HepG2 (cell line): Measurements from ENCODE around the gene LYZL1. TPM values are rescaled to one million over a fixed set of nuclear protein-coding genes. Genes with fewer than 3 reads are reported as not detected.

ENCODE experiments used
- ATAC-seq: fragments of 200-7000 bp; cut with Tn5 transposase; 3 replicates; pipeline ENCODE4 v1.9.1; 2020; ENCODE audit warnings: mild to moderate bottlenecking, moderate library complexity
- BruUV-seq: library from RNA; stranded (reverse); fragments of 400-500 nt; replicated peaks from 2 replicates; lab custom pipeline; 2021; lab: Mats Ljungman, UMichigan
- CTCF ChIA-PET: fragments of 300-600 bp; formaldehyde crosslinking; extraction: SDS; loops from one replicate; lab custom pipeline; 2021; ENCODE audit warnings: low total read pairs, inconsistent platforms, low intra/inter-chr PET ratio; lab: Yijun Ruan, JAX
- POLR2A ChIA-PET: fragments of 350-600 bp; sonication (Branson Sonifier 250); formaldehyde crosslinking; loops from one replicate; lab custom pipeline; 2020; ENCODE audit warnings: antibody characterized with exemption, inconsistent platforms; lab: Yijun Ruan, JAX
- DNase-seq: peaks from one replicate; pipeline ENCODE4 v3.0.0-alpha.2; 2015; ENCODE audit warnings: low spot score
- FAIRE-seq: peaks from 3 replicates; lab custom pipeline; 2011; peaks lifted over from hg19 to GRCh38; lab: Jason Lieb, UNC
- H2AFZ ChIP-seq: one replicate; pipeline ENCODE4 v1.6.1; 2011; ENCODE audit warnings: low read length, inconsistent platforms
- H3K27ac ChIP-seq: fragments of 300-600 bp; 3 replicates; pipeline ENCODE4 v1.8.0; 2011; ENCODE audit warnings: mixed run types, mild to moderate bottlenecking, mixed read lengths, low read length, inconsistent platforms; ENCODE audit not compliant: insufficient read depth; ENCODE audit errors: extremely low read length
- H3K27me3 ChIP-seq, 2 experiments: fragments of 200-600 bp in 1 of 2; 2 replicates in 1 of 2; 3 replicates in 1 of 2; pipeline versions ENCODE4 v1.6.0 to v1.8.0; 2011; ENCODE audit warnings: low read length in 2 of 2, mild to moderate bottlenecking in 2 of 2, moderate library complexity in 2 of 2, inconsistent platforms in 1 of 2; ENCODE audit not compliant: insufficient read depth in 2 of 2, control insufficient read depth in 1 of 2
- H3K36me3 ChIP-seq, 2 experiments: fragments of 200-600 bp in 1 of 2; replicated peaks in 1 of 2; 2 replicates in 1 of 2; 3 replicates in 1 of 2; pipeline versions ENCODE4 v1.5.1 to v1.8.0; 2011; ENCODE audit warnings: low read length in 2 of 2, inconsistent platforms in 1 of 2; ENCODE audit not compliant: insufficient read depth in 2 of 2, control insufficient read depth in 1 of 2
- H3K4me1 ChIP-seq: 2 replicates; pipeline ENCODE4 v1.5.1; 2012; ENCODE audit warnings: low read length, inconsistent platforms; ENCODE audit not compliant: insufficient read depth
- H3K4me2 ChIP-seq: 2 replicates; pipeline ENCODE4 v1.6.0; 2011; ENCODE audit warnings: low read depth, low read length, inconsistent platforms
- H3K4me3 ChIP-seq, 3 experiments: fragments of 200-600 bp in 1 of 3; sonication (generic), shearing (Covaris generic) in 1 of 3; replicated peaks in 1 of 3; 2 replicates each; pipeline ENCODE4 v1.5.1; 2011 to 2016; ENCODE audit warnings: low read length in 3 of 3, inconsistent platforms in 2 of 3, low read depth in 2 of 3, mild to moderate bottlenecking in 2 of 3, control low read depth in 1 of 3, mixed read lengths in 1 of 3; ENCODE audit not compliant: insufficient read depth in 1 of 3
- H3K79me2 ChIP-seq: one replicate; pipeline ENCODE4 v1.6.1; 2011; ENCODE audit warnings: low read length, inconsistent platforms; ENCODE audit not compliant: insufficient read depth
- H3K9ac ChIP-seq: 2 replicates; pipeline ENCODE4 v1.6.0; 2011; ENCODE audit warnings: mild to moderate bottlenecking, low read depth, low read length, inconsistent platforms; ENCODE audit not compliant: insufficient read depth
- H3K9me3 ChIP-seq: 2 replicates; pipeline ENCODE4 v1.5.1; 2012; ENCODE audit warnings: mild to moderate bottlenecking, low read length
- H4K20me1 ChIP-seq: 2 replicates; pipeline ENCODE4 v1.6.0; 2011; ENCODE audit warnings: inconsistent platforms, mild to moderate bottlenecking, low read length, moderate library complexity; ENCODE audit not compliant: insufficient read depth
- ASH2L ChIP-seq: fragments of 300-600, 200-600 bp; sonication (generic); IDR thresholded peaks from 2 replicates; pipeline ENCODE4 v1.7.0; 2017; ENCODE audit warnings: low read depth, mild to moderate bottlenecking, moderate library complexity, mixed read lengths, low read length; ENCODE audit not compliant: insufficient read length
- FOXP1 ChIP-seq, 2 experiments: fragments of 450-650 bp in 1 of 2; IDR thresholded peaks; 2 replicates each; pipeline ENCODE4 v1.6.1; 2017 to 2018; ENCODE audit warnings: antibody characterized with exemption in 1 of 2
- HDAC2 ChIP-seq: sonication (generic); formaldehyde crosslinking; IDR thresholded peaks from 2 replicates; pipeline ENCODE4 v1.4.0; 2020; ENCODE audit warnings: missing genetic modification reagents
- HNF4A ChIP-seq: sonication (generic); formaldehyde crosslinking; IDR thresholded peaks from 2 replicates; pipeline ENCODE4 v1.4.0; 2020; ENCODE audit warnings: missing genetic modification reagents
- IRF2 ChIP-seq: IDR thresholded peaks from 2 replicates; pipeline ENCODE4 v1.6.1; 2018; ENCODE audit warnings: missing genetic modification reagents, missing compliant biosample characterization
- KDM1A ChIP-seq: IDR thresholded peaks from 2 replicates; pipeline ENCODE4 v1.6.1; 2016; ENCODE audit warnings: missing compliant biosample characterization
- NCOR1 ChIP-seq: fragments of 200-600 bp; sonication (generic); IDR thresholded peaks from 2 replicates; pipeline ENCODE4 v1.7.0; 2017; ENCODE audit warnings: antibody characterized with exemption, low read length, borderline replicate concordance
- PHF21A ChIP-seq: sonication (generic); formaldehyde crosslinking; IDR thresholded peaks from 2 replicates; pipeline ENCODE4 v1.5.0; 2020; ENCODE audit warnings: mild to moderate bottlenecking, missing genetic modification reagents
- RXRA ChIP-seq: sonication (generic); formaldehyde crosslinking; IDR thresholded peaks from 2 replicates; pipeline ENCODE4 v1.5.1; 2020; ENCODE audit warnings: missing genetic modification reagents
- SALL1 ChIP-seq: sonication (generic); formaldehyde crosslinking; IDR thresholded peaks from 2 replicates; pipeline ENCODE4 v1.8.0; 2022; ENCODE audit warnings: mild to moderate bottlenecking, missing genetic modification reagents
- SOX5 ChIP-seq: IDR thresholded peaks from 2 replicates; pipeline ENCODE4 v1.6.1; 2016; ENCODE audit warnings: borderline replicate concordance
- TBX3 ChIP-seq: fragments of 450-650 bp; IDR thresholded peaks from 2 replicates; pipeline ENCODE4 v1.6.1; 2017; ENCODE audit warnings: antibody characterized with exemption, mild to moderate bottlenecking, inconsistent platforms, borderline replicate concordance
- ZNF205 ChIP-seq: IDR thresholded peaks from 2 replicates; pipeline ENCODE4 v1.6.1; 2018; ENCODE audit warnings: missing biosample characterization, missing genetic modification reagents
- ZNF468 ChIP-seq: sonication (generic); formaldehyde crosslinking; IDR thresholded peaks from 2 replicates; pipeline ENCODE4 v1.8.0; 2022; ENCODE audit warnings: mild to moderate bottlenecking, moderate library complexity, missing genetic modification reagents
- ZNF501 ChIP-seq: sonication (generic); formaldehyde crosslinking; IDR thresholded peaks from 2 replicates; pipeline ENCODE4 v1.5.1; 2020; ENCODE audit warnings: mild to moderate bottlenecking, moderate library complexity, missing genetic modification reagents
- ZNF572 ChIP-seq: sonication (generic); formaldehyde crosslinking; IDR thresholded peaks from 2 replicates; pipeline ENCODE4 v1.5.1; 2020; ENCODE audit warnings: mild to moderate bottlenecking, missing genetic modification reagents
- ZNF616 ChIP-seq: sonication (generic); formaldehyde crosslinking; IDR thresholded peaks from 2 replicates; pipeline ENCODE4 v1.5.0; 2020; ENCODE audit warnings: low read depth, mild to moderate bottlenecking, missing genetic modification reagents
- ZNF660 ChIP-seq: sonication (generic); formaldehyde crosslinking; IDR thresholded peaks from 2 replicates; pipeline ENCODE4 v1.5.1; 2020; ENCODE audit warnings: mild to moderate bottlenecking, low read depth, missing genetic modification reagents, borderline replicate concordance
- ZNF761 ChIP-seq: sonication (generic); formaldehyde crosslinking; conservative IDR thresholded peaks from 2 replicates; pipeline ENCODE4 v1.4.0; 2020; ENCODE audit warnings: mild to moderate bottlenecking, missing genetic modification reagents
- WGBS: methylation state at CpG from one replicate; pipeline ENCODE4 v1.1.6; 2017; ENCODE audit warnings: low lambda C conversion rate; 5-methylcytosine and 5-hydroxymethylcytosine counted together
- in situ Hi-C: cut with HindIII; loops from 2 replicates; pipeline ENCODE4 v1.10.0; 2017; ENCODE audit warnings: low pct_unique_long_range_greater_than_20kb; ENCODE audit not compliant: extremely low pct_ligation_motif_present
- intact Hi-C: fragments of 100-400 bp; cut with micrococcal nuclease; formaldehyde crosslinking; loops from one replicate; pipeline ENCODE4 v1.10.0; 2022; ENCODE audit not compliant: unreplicated experiment
- polyA plus RNA-seq, 8 experiments: library from polyadenylated mRNA; depleted of rRNA in 3 of 8; stranded (reverse) in 7 of 8; unstranded in 1 of 8; fragments of >200 nt; fragmentation: Illumina TruSeq in 4 of 8; extraction: Trizol in 4 of 8; gene quantifications; 2 replicates each; pipeline versions ENCODE4 v1.2.1 to v1.2.3, GENCODE V29; 2011 to 2016; ENCODE audit warnings: low read depth in 4 of 8, missing spikeins in 1 of 8, mixed read lengths in 1 of 8; ENCODE audit not compliant: insufficient read depth in 1 of 8
- total RNA-seq, 5 experiments: library from RNA; depleted of rRNA; stranded (reverse); fragments of >200 nt; fragmentation: Illumina TruSeq; extraction: Trizol; gene quantifications; 2 replicates each; pipeline ENCODE4 v1.2.3, GENCODE V29; 2016; ENCODE audit warnings: low read depth in 1 of 5
- TF ChIP-seq, protein P1 (sequence below): sonication (generic); formaldehyde crosslinking; IDR thresholded peaks from 2 replicates; pipeline ENCODE4 v1.4.0; 2020; ENCODE audit warnings: missing genetic modification reagents
- TF ChIP-seq, protein P2 (sequence below): sonication (generic); formaldehyde crosslinking; IDR thresholded peaks from 2 replicates; pipeline ENCODE4 v1.5.0; 2020; ENCODE audit warnings: missing genetic modification reagents
- TF ChIP-seq, protein P3 (sequence below): sonication (generic); formaldehyde crosslinking; IDR thresholded peaks from 2 replicates; pipeline ENCODE4 v1.4.0; 2020; ENCODE audit warnings: missing genetic modification reagents, mild to moderate bottlenecking, borderline replicate concordance

Gene LYZL1
- total and polyA plus RNA-seq, 2 of the 13 experiments (the other 11 are each of a cell fraction or from before 2014, with no cell fraction given), result not detected

- Histone ChIP-seq H3K4me1 (peaks cover 89% of the 10 kb centered on the region), H3K9ac (no peak overlapping the region; the same call in 1 of the 2 replicates), H3K36me3 (no peaks in the 10 kb centered on the region), H3K79me2 (no peaks in the 10 kb centered on the region), H3K4me2 (peak overlapping the region; percentile 20), H4K20me1 (no peaks in the 10 kb centered on the region), H3K27ac (peak overlapping the region; percentile 57), H3K4me3 (no peak overlapping the region), H3K27me3 (no peaks in the 10 kb centered on the region), H3K9me3 (no peaks in the 10 kb centered on the region), H2AFZ (no peak overlapping the region)
- DNase-seq (peak; percentile 92), FAIRE-seq (peak; percentile 83), ATAC-seq (peak; percentile 68)
- intact Hi-C loops, result loop anchor here (2.0 to 5.0 kb wide), 2 partner anchors 27 to 37 kb away; no protein-coding TSS in a partner anchor
- no TSS peak for BruUV-seq
- POLR2A ChIA-PET, result interaction anchor here (1.0 to 1.9 kb wide), 3 partner anchors 26 to 36 kb away, joined by 3 to 15 read pairs (median 11); no protein-coding TSS in a partner anchor
- 25% methylated on average over 3 of the region's 3 CpGs for WGBS
- CTCF ChIA-PET, result no interaction called here
- in situ Hi-C loops, result no loop called here
- TF ChIP-seq TBX3, result peak; percentile 43; the same call in 1 of the 2 replicates
- TF ChIP-seq, protein P1, sequence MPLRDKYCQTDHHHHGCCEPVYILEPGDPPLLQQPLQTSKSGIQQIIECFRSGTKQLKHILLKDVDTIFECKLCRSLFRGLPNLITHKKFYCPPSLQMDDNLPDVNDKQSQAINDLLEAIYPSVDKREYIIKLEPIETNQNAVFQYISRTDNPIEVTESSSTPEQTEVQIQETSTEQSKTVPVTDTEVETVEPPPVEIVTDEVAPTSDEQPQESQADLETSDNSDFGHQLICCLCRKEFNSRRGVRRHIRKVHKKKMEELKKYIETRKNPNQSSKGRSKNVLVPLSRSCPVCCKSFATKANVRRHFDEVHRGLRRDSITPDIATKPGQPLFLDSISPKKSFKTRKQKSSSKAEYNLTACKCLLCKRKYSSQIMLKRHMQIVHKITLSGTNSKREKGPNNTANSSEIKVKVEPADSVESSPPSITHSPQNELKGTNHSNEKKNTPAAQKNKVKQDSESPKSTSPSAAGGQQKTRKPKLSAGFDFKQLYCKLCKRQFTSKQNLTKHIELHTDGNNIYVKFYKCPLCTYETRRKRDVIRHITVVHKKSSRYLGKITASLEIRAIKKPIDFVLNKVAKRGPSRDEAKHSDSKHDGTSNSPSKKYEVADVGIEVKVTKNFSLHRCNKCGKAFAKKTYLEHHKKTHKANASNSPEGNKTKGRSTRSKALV (CRISPR knock-in tag), result no peak
- TF ChIP-seq, protein P2, sequence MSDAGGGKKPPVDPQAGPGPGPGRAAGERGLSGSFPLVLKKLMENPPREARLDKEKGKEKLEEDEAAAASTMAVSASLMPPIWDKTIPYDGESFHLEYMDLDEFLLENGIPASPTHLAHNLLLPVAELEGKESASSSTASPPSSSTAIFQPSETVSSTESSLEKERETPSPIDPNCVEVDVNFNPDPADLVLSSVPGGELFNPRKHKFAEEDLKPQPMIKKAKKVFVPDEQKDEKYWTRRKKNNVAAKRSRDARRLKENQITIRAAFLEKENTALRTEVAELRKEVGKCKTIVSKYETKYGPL (CRISPR knock-in tag), result no peak
- TF ChIP-seq ZNF501 (CRISPR knock-in tag), result no peak
- TF ChIP-seq IRF2 (CRISPR knock-in tag), result 0 out of 2 replicates have a peak, but pooled peaks have one; percentile 24
- no peak for TF ChIP-seq ZNF572 (CRISPR knock-in tag)
- no peak for TF ChIP-seq ZNF468 (CRISPR knock-in tag)
- 0 out of 2 replicates have a peak, but pooled peaks have one; percentile 43 for TF ChIP-seq ZNF205
- TF ChIP-seq ZNF616 (CRISPR knock-in tag), result no peak
- peak; percentile 99 for TF ChIP-seq SOX5
- peak; percentile 46; the same call in 1 of the 2 replicates for TF ChIP-seq NCOR1
- TF ChIP-seq ZNF660, result no peak
- TF ChIP-seq ASH2L, result peak; percentile 63
- peak; percentile 37; the same call in 1 of the 2 replicates for TF ChIP-seq HNF4A (CRISPR knock-in tag)
- peak; percentile 50; the same call in 1 of the 2 replicates for TF ChIP-seq HDAC2 (CRISPR knock-in tag)
- peak; percentile 40; the same call in 1 of the 2 replicates for TF ChIP-seq RXRA (CRISPR knock-in tag)
- TF ChIP-seq SALL1 (CRISPR knock-in tag), result peak; percentile 37; the same call in 1 of the 2 replicates
- 0 out of 2 replicates have a peak, but pooled peaks have one; percentile 25 for TF ChIP-seq KDM1A
- TF ChIP-seq ZNF761 (CRISPR knock-in tag), result 0 out of 2 replicates have a peak, but pooled peaks have one; percentile 57
- no peak for TF ChIP-seq PHF21A (CRISPR knock-in tag)
- TF ChIP-seq, protein P3, sequence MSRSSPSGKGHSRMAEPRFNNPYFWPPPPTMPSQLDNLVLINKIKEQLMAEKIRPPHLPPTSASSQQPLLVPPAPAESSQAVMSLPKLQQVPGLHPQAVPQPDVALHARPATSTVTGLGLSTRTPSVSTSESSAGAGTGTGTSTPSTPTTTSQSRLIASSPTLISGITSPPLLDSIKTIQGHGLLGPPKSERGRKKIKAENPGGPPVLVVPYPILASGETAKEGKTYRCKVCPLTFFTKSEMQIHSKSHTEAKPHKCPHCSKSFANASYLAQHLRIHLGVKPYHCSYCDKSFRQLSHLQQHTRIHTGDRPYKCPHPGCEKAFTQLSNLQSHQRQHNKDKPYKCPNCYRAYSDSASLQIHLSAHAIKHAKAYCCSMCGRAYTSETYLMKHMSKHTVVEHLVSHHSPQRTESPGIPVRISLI (CRISPR knock-in tag), result peak; percentile 68; the same call in 1 of the 2 replicates
- no peak for TF ChIP-seq FOXP1 (IDR thresholded peaks at IDR 0.05)
- peak; percentile 46; the same call in 1 of the 2 replicates for TF ChIP-seq FOXP1 (CRISPR knock-in tag; IDR thresholded peaks at IDR 0.05)
These were observed 65.2 kb downstream of the LYZL1 start for GRCh38 chr10:29353887-29354561.
